Measurements from ENCODE around the gene CYP4X1.
A peak's percentile ranks its signal among the peaks of the same experiment; 100 is the strongest.
"Not testable (repeated sequence)": the region's sequence is repeated elsewhere in the genome, so short reads cannot be mapped to it uniquely, and the experiment has no call there.

CYP4X1 gene

GRCh38 chr1:47089356-47089755, 65.9 kb downstream of the CYP4X1 start:
- DNase-seq, result peak; percentile 53

GRCh38 chr1:47091476-47091875, 68.0 kb downstream of the CYP4X1 start:
- not testable (repeated sequence) for DNase-seq
